Heart left ventricle (tissue), 13 donors: ENCODE results near the gene HMGN4.

Experiments
- CTCF ChIP-seq, 12 donors: fragments of 200-600 bp; sonication (generic) in 4 of 12; IDR thresholded peaks; one replicate each; pipeline versions ENCODE4 v1.5.0 to v1.8.0; 2018 to 2022; ENCODE audit warnings: antibody characterized with exemption in 12 of 12, mild to moderate bottlenecking in 5 of 12
- POLR2A ChIP-seq, 2 donors: fragments of 450-650 bp; IDR thresholded peaks; one replicate each; pipeline ENCODE4 v1.6.1; 2017; ENCODE audit warnings: antibody characterized with exemption in 2 of 2, mild to moderate bottlenecking in 2 of 2, moderate library complexity in 2 of 2
- donor health status: ischemic (EF 13 %, LVEDD 7.1; RV severe dilation, severe dysfunction).
- donor health status: DM: no; HTN: yes; CAD: no.
- donor health status: DM: no; HTN: no; CAD: no.
- donor health status: ischemic (EF 25% LVEDD 6.9; RV normal size, moderate dysfunction).
- donor health status: ischemic (EF 25% LVEDD 5.7; RV mildly dilated, moderate dysfunction).
- donor health status: ischemic (EF 35%, LVEDD 5.7; RV mildly dilated, moderate dysfunction).
- donor health status: nonischemic (EF 11% LVEDD 7.7; RV severe dilation, severe dysfunction).
- donor health status: DM: yes; HTN: yes; CAD: no.
- donor health status: PGD.
- donor health status: ischemic (EF 29% LVEDD 5.4; RV normal size, mild dysfunction).
- donor health status: nonischemic (EF 23%, LVEDD 6.1; RV moderate dilation, normal function).

- TF ChIP-seq CTCF (IDR thresholded peaks at IDR 0.05) = no peak
- no peak for TF ChIP-seq POLR2A (IDR thresholded peaks at IDR 0.05)
Measured at GRCh38 chr6:26519359-26519758, 18.8 kb upstream of the HMGN4 start.
